Mesenchymal stem cell (in vitro differentiated cells and primary cell): Measurements from ENCODE around the gene CNBD2.

ENCODE experiments used
- DNase-seq: peaks from one replicate; pipeline ENCODE4 v3.0.0-alpha.2; 2013
- H2AFZ ChIP-seq: one replicate; pipeline ENCODE4 v1.6.1; 2013; ENCODE audit warnings: low read depth, mild to moderate bottlenecking, control low read depth, inconsistent platforms, low read length, moderate library complexity
- H2AK5ac ChIP-seq: 2 replicates; pipeline ENCODE4 v1.6.1; 2013; ENCODE audit warnings: low read length, moderate library complexity, mild to moderate bottlenecking, inconsistent platforms; ENCODE audit not compliant: severe bottlenecking
- H2BK120ac ChIP-seq: one replicate; pipeline ENCODE4 v1.6.1; 2013; ENCODE audit warnings: low read depth, mild to moderate bottlenecking, inconsistent platforms, low read length, moderate library complexity
- H2BK12ac ChIP-seq, 2 experiments: one replicate each; pipeline ENCODE4 v1.6.1; 2013; ENCODE audit warnings: inconsistent platforms in 2 of 2, low read length in 2 of 2, mild to moderate bottlenecking in 2 of 2, moderate library complexity in 2 of 2, control low read depth in 1 of 2
- H2BK15ac ChIP-seq: one replicate; pipeline ENCODE4 v1.6.1; 2013; ENCODE audit warnings: mild to moderate bottlenecking, low read depth, inconsistent platforms; ENCODE audit not compliant: poor library complexity, severe bottlenecking
- H2BK5ac ChIP-seq: 2 replicates; pipeline ENCODE4 v1.6.1; 2013; ENCODE audit warnings: low read depth, mild to moderate bottlenecking, low read length, control low read depth, inconsistent platforms; ENCODE audit not compliant: poor library complexity, severe bottlenecking
- H3K14ac ChIP-seq, 2 experiments: one replicate each; pipeline ENCODE4 v1.6.1; 2013; ENCODE audit warnings: inconsistent platforms in 2 of 2, low read length in 2 of 2, control low read depth in 1 of 2, mild to moderate bottlenecking in 1 of 2, moderate library complexity in 1 of 2
- H3K18ac ChIP-seq, 2 experiments: one replicate each; pipeline ENCODE4 v1.6.1; 2013; ENCODE audit warnings: inconsistent platforms in 2 of 2, low read length in 2 of 2, control low read depth in 1 of 2, low read depth in 1 of 2, mild to moderate bottlenecking in 1 of 2
- H3K23ac ChIP-seq, 2 experiments: one replicate each; pipeline ENCODE4 v1.6.1; 2013; ENCODE audit warnings: inconsistent platforms in 2 of 2, low read length in 2 of 2, mild to moderate bottlenecking in 2 of 2, moderate library complexity in 2 of 2, control low read depth in 1 of 2
- H3K27ac ChIP-seq: 2 replicates; pipeline ENCODE4 v1.5.1; 2013; ENCODE audit warnings: mild to moderate bottlenecking, moderate library complexity, low read length, control low read depth, inconsistent platforms; ENCODE audit not compliant: poor library complexity, severe bottlenecking
- H3K27me3 ChIP-seq, 2 experiments: 2 replicates each; pipeline versions ENCODE4 v1.6.1 to v1.7.0; 2013; ENCODE audit warnings: low read length in 2 of 2, mild to moderate bottlenecking in 2 of 2, moderate library complexity in 2 of 2, control low read depth in 1 of 2, inconsistent platforms in 1 of 2; ENCODE audit not compliant: control insufficient read depth in 1 of 2, insufficient read depth in 1 of 2
- H3K36me3 ChIP-seq, 2 experiments: 2 replicates each; pipeline versions ENCODE4 v1.6.1 to v1.7.0; 2013; ENCODE audit warnings: low read length in 2 of 2, control low read depth in 1 of 2, inconsistent platforms in 1 of 2, low read depth in 1 of 2, mild to moderate bottlenecking in 1 of 2; ENCODE audit not compliant: insufficient read depth in 2 of 2, control insufficient read depth in 1 of 2
- H3K4ac ChIP-seq, 2 experiments: one replicate each; pipeline ENCODE4 v1.6.1; 2013; ENCODE audit warnings: inconsistent platforms in 2 of 2, low read length in 2 of 2, mild to moderate bottlenecking in 2 of 2, moderate library complexity in 2 of 2, control low read depth in 1 of 2, low read depth in 1 of 2
- H3K4me1 ChIP-seq: 2 replicates; pipeline ENCODE4 v1.6.1; 2013; ENCODE audit warnings: low read depth, low read length, control low read depth; ENCODE audit not compliant: control insufficient read depth, insufficient read depth
- H3K4me2 ChIP-seq: 2 replicates; pipeline ENCODE4 v1.6.1; 2013; ENCODE audit warnings: low read length, mild to moderate bottlenecking, inconsistent platforms; ENCODE audit not compliant: poor library complexity, severe bottlenecking
- H3K4me3 ChIP-seq, 2 experiments: 2 replicates each; pipeline versions ENCODE4 v1.5.1 to v1.7.0; 2013; ENCODE audit warnings: low read length in 2 of 2, mild to moderate bottlenecking in 2 of 2, control low read depth in 1 of 2, low read depth in 1 of 2; ENCODE audit not compliant: insufficient read depth in 1 of 2
- H3K79me1 ChIP-seq: replicated peaks from 2 replicates; pipeline ENCODE4 v1.6.1; 2013; ENCODE audit warnings: mild to moderate bottlenecking, control low read depth, low read length, inconsistent platforms; ENCODE audit not compliant: poor library complexity, severe bottlenecking
- H3K9ac ChIP-seq: 2 replicates; pipeline ENCODE4 v1.7.0; 2013; ENCODE audit warnings: mild to moderate bottlenecking, low read length, moderate library complexity
- H3K9me3 ChIP-seq: 2 replicates; pipeline ENCODE4 v1.7.0; 2013; ENCODE audit warnings: mild to moderate bottlenecking, low read length; ENCODE audit not compliant: control insufficient read depth
- H4K8ac ChIP-seq: one replicate; pipeline ENCODE4 v1.6.1; 2013; ENCODE audit warnings: inconsistent platforms, mild to moderate bottlenecking, low read length, moderate library complexity
- H4K91ac ChIP-seq: one replicate; pipeline ENCODE4 v1.6.1; 2013; ENCODE audit warnings: mild to moderate bottlenecking, low read length, inconsistent platforms
- WGBS: methylation state at CpG from one replicate; pipeline ENCODE4 v1.1.7; 2013; ENCODE audit warnings: mixed read lengths; 5-methylcytosine and 5-hydroxymethylcytosine counted together

The CNBD2 gene

DNA sequence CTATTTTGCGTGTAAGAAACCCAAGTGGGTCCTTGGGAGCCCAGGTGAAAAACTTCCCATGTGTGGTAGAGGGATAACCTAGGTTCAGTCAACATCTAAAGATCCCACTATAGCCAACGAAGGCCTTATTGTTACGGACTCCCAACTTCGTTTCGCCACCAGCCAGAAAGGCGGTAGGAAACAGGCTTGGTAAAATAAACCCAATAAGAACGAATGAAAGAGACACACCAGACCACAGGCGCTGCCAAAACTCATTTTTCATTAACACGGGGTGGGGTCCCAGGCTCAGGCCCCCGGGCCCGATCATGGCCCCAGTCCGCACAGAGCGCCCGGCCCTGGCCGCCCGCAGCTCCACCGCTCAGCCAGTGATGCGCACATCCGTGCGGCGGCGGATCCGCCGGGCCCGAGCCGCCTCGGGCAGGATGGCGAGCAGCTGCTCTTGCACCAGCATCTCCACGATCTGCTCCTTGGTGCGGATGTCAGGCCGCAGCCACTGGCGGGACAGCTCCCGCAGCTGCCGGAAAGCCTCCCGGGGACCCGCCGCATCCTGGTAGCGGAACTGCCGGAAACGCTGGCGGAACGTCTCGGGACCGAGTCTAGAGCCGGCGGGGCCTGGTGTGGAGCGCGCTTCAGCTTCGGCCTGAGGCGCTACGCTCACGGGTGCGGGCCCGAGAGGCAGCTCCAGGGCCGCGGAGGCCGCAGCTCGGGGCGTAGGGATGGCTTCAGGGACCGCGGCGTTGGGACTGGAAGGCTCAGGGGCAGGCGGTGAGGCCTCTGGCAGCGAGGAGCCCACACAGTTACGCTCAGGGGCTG lies 14.8 kb upstream of the CNBD2 start:
- Histone ChIP-seq H3K23ac (peak overlapping the region in 1 of 2 experiments; percentile 65), H3K4ac (peak overlapping the region; percentile 54 to 83), H3K4me3 (peak overlapping the region; percentile 93 to 97), H2AK5ac (peak overlapping the region; percentile 74), H3K4me2 (peak overlapping the region; percentile 91), H2BK120ac (peak overlapping the region; percentile 56), H3K36me3 (peaks cover 0 to 7% of the 10 kb centered on the region in 2 experiments), H3K9ac (peak overlapping the region; percentile 100), H3K79me1 (peaks cover 15% of the 10 kb centered on the region), H3K9me3 (no peaks in the 10 kb centered on the region), H2AFZ (peak overlapping the region; percentile 78), H3K27me3 (no peaks in the 10 kb centered on the region), H3K18ac (peak overlapping the region; percentile 92 to 93), H4K91ac (peak overlapping the region; percentile 94), H3K27ac (peak overlapping the region; percentile 82), H2BK12ac (no peak overlapping the region), H4K8ac (peak overlapping the region; percentile 66), H3K4me1 (peaks cover 4% of the 10 kb centered on the region), H3K14ac (peak overlapping the region in 1 of 2 experiments; percentile 46), H2BK5ac (peak overlapping the region; percentile 26), H2BK15ac (no peak overlapping the region)
- DNase-seq, result no peak
- under 1% methylated on average over 65 of the region's 65 CpGs for WGBS

DNA sequence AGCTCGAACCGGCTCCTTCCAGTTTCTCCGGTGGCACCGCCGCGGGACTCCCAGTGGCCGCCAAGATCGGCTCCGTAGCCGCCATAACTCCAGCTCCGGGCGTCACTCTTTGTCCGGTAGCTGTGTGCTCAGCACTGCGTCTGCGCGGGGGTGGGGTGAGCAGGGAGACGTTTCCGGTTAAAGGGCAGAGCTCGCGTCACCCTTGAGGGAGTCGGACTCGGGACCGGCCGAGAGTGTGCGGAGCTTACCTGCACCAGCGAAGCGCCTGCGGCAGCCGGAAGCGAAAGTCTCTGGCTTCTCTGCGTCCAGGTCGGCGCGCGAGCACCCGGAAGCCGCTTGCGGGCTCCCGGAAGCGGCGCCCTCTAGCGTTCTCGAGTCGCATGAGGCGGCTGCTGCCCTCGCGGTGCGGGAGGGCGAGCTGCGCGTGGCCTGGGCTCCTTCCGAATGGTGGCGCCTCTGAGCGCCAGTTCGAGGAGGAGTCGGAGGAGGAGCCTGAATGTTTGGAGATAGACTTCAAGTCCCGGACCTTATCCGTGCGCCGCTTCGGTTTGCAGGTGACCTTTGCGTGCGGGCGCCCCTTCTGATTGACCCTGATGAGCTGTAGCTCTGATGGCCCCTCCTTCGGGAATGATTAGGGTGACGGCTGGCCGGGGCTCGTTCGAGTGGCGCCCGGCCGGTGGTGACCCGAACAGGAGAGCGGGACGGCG lies 14.0 kb upstream of the CNBD2 start, which contains the start of gene SCAND1:
TSS of gene SCAND1 (minus strand) at position 303 of the 707 bp plus-strand sequence. CDS start at position 85, 218 bp downstream.
- Histone ChIP-seq H4K91ac (peak within 1 kb of the TSS; percentile 94), H2AK5ac (peak within 1 kb of the TSS; percentile 74), H4K8ac (peak within 1 kb of the TSS; percentile 92), H3K4me3 (peak within 1 kb of the TSS; percentile 93 to 97), H3K4me2 (peak within 1 kb of the TSS; percentile 91), H3K23ac (peak within 1 kb of the TSS in 1 of 2 experiments; percentile 65), H3K4me1 (peaks cover 4% of the 10 kb centered on the region), H2BK12ac (no peak within 1 kb of the TSS), H3K27me3 (no peaks in the 10 kb centered on the region), H3K9ac (peak within 1 kb of the TSS; percentile 100), H2BK15ac (no peak within 1 kb of the TSS), H2BK120ac (peak within 1 kb of the TSS; percentile 56), H3K79me1 (peaks cover 15% of the 10 kb centered on the region), H3K4ac (peak within 1 kb of the TSS; percentile 54 to 83), H3K27ac (peak within 1 kb of the TSS; percentile 90), H3K9me3 (no peaks in the 10 kb centered on the region), H3K36me3 (peaks cover 0 to under 1% of the 10 kb centered on the region in 2 experiments), H3K14ac (peak within 1 kb of the TSS in 1 of 2 experiments; percentile 46), H2AFZ (peak within 1 kb of the TSS; percentile 78), H2BK5ac (peak within 1 kb of the TSS; percentile 26), H3K18ac (peak within 1 kb of the TSS; percentile 92 to 93)
- WGBS, result under 1% methylated on average over 72 of the region's 76 CpGs
- DNase-seq, result peak; percentile 96

DNA sequence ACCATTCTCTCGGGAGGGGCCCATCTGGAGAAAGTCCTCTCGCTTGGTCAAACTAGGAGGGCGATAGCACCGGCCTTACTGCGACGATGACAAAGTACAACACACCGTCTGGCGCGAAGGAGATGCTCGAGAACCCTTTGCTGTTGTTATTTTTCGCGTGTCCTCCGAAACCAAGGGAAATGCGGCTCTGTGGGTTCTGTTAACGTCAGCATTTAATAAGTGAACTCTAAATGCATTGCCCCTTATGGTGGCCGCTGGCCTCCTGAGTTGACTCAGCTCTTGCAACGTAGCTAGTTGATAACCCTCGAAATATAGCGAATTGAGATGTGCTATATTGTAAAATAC lies 13.5 kb upstream of the CNBD2 start:
- peak; percentile 68 for DNase-seq
- Histone ChIP-seq H3K4ac (peak overlapping the region in 1 of 2 experiments; percentile 78), H3K4me1 (peaks cover 4% of the 10 kb centered on the region), H2BK120ac (no peak overlapping the region), H3K9me3 (no peaks in the 10 kb centered on the region), H3K14ac (peak overlapping the region in 1 of 2 experiments; percentile 44), H3K27ac (peak overlapping the region; percentile 90), H2BK5ac (no peak overlapping the region), H2AK5ac (no peak overlapping the region), H4K8ac (peak overlapping the region; percentile 92), H4K91ac (peak overlapping the region; percentile 25), H3K4me2 (peak overlapping the region; percentile 60), H3K27me3 (no peaks in the 10 kb centered on the region), H3K18ac (peak overlapping the region; percentile 64 to 91), H3K9ac (peak overlapping the region; percentile 100), H3K79me1 (peaks cover 15% of the 10 kb centered on the region), H2AFZ (peak overlapping the region; percentile 7), H2BK15ac (no peak overlapping the region), H2BK12ac (no peak overlapping the region), H3K36me3 (no peaks in the 10 kb centered on the region), H3K23ac (peak overlapping the region in 1 of 2 experiments; percentile 56), H3K4me3 (peak overlapping the region; percentile 77 to 97)
- 2% methylated on average over 16 of the region's 19 CpGs for WGBS

DNA sequence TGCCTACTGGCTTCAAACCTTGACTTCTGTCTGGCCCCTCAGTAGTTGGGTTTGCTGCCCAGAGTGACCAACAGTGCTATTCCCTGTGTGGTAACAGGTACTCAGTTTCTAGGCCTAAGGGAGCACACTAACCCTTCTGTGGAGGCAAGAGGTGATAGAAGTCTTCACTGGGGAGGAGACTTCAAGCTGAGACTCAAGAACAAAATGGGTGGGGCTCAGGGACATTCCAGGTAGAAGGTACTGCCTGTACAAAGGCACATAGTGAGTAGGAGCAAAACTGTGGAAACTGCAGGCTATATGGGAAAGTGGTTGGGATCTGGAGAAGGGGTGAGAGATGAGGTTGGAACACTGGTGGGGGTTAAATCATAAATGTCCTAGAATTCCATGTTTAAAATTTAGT lies 11.8 kb upstream of the CNBD2 start:
- Histone ChIP-seq H3K4me2 (no peak overlapping the region), H3K9me3 (no peaks in the 10 kb centered on the region), H3K4ac (peak overlapping the region in 1 of 2 experiments; percentile 14), H2BK5ac (no peak overlapping the region), H3K14ac (no peak overlapping the region), H3K27me3 (peaks cover 0 to 2% of the 10 kb centered on the region in 2 experiments), H2BK120ac (no peak overlapping the region), H3K79me1 (peaks cover 11% of the 10 kb centered on the region), H2BK12ac (no peak overlapping the region), H4K8ac (no peak overlapping the region), H3K23ac (no peak overlapping the region), H2AFZ (no peak overlapping the region), H4K91ac (no peak overlapping the region), H2BK15ac (no peak overlapping the region), H3K4me3 (no peak overlapping the region), H3K36me3 (no peaks in the 10 kb centered on the region), H3K4me1 (peaks cover 4% of the 10 kb centered on the region), H3K9ac (no peak overlapping the region), H2AK5ac (no peak overlapping the region), H3K27ac (no peak overlapping the region), H3K18ac (no peak overlapping the region)
- no peak for DNase-seq
